Measurements from ENCODE around the gene EVX2.

GRCh38 chr2:176088048-176088936 is 4.5 kb upstream of the EVX2 start:
- TF ChIP-seq CTCF (IDR thresholded peaks at IDR 0.05), result no peak
- no peak for TF ChIP-seq ZNF512 (CRISPR knock-in tag; IDR thresholded peaks at IDR 0.05; ENCODE audit: borderline replicate concordance)
- TF ChIP-seq CREB1 (CRISPR knock-in tag; IDR thresholded peaks at IDR 0.05), result no peak
- TF ChIP-seq NFYB (CRISPR knock-in tag; conservative IDR thresholded peaks at IDR 0.05; ENCODE audit: low read depth), result no peak
- TF ChIP-seq TCF7 (CRISPR knock-in tag; IDR thresholded peaks at IDR 0.05; ENCODE audit: low read depth), result no peak
- TF ChIP-seq JUN (CRISPR knock-in tag; IDR thresholded peaks at IDR 0.05), result no peak
- no peak for TF ChIP-seq CDX4 (CRISPR knock-in tag; IDR thresholded peaks at IDR 0.05; ENCODE audit: borderline replicate concordance)
- TF ChIP-seq PREB (CRISPR knock-in tag; IDR thresholded peaks at IDR 0.05; ENCODE audit: borderline replicate concordance), result no peak
- TF ChIP-seq MAX (CRISPR knock-in tag; IDR thresholded peaks at IDR 0.05), result no peak
- no peak for TF ChIP-seq HMGA2 (CRISPR knock-in tag; IDR thresholded peaks at IDR 0.05)
- no peak for TF ChIP-seq TP53 (CRISPR knock-in tag; IDR thresholded peaks at IDR 0.05)
- TF ChIP-seq GABPB1 (CRISPR knock-in tag; IDR thresholded peaks at IDR 0.05), result no peak
- TF ChIP-seq FOXP4 (CRISPR knock-in tag; IDR thresholded peaks at IDR 0.05), result no peak

All from WTC11 (cell line).